ENCODE data around the gene PRUNE2.

The PRUNE2 gene

GRCh38 chr9:76927540-76928240 is 21.8 kb upstream of the PRUNE2 start:
- in situ Hi-C loops (cut with HindIII; ENCODE audit: low sequenced_read_pairs): no loop called here
- no peak for DNase-seq (ENCODE audit: low read depth)
- no peak for TF ChIP-seq CTCF (IDR thresholded peaks at IDR 0.05; ENCODE audit: low read depth, low read length, missing control alignments)
- no peak overlapping the region for H3K4me3 ChIP-seq (ENCODE audit: low read depth, low read length)

- no peak for DNase-seq (ENCODE audit: low read depth)
- TF ChIP-seq CTCF (IDR thresholded peaks at IDR 0.05; ENCODE audit: low read depth, low read length, missing control alignments): no peak
- no peak overlapping the region for H3K4me3 ChIP-seq (ENCODE audit: low read depth, low read length)
- in situ Hi-C loops (cut with HindIII; ENCODE audit: low sequenced_read_pairs): no loop called here
Observed at GRCh38 chr9:76926846-76927245, 20.9 kb upstream of the PRUNE2 start.

GRCh38 chr9:76926324-76926741 is 20.4 kb upstream of the PRUNE2 start:
- peak; percentile 60 for DNase-seq (ENCODE audit: low read depth)
- in situ Hi-C loops (cut with HindIII; ENCODE audit: low sequenced_read_pairs): no loop called here

GRCh38 chr9:76921165-76921564 is 15.3 kb upstream of the PRUNE2 start:
- no peak for TF ChIP-seq CTCF (IDR thresholded peaks at IDR 0.05; ENCODE audit: low read depth, low read length, missing control alignments)
- DNase-seq (ENCODE audit: low read depth): no peak
- in situ Hi-C loops (cut with HindIII; ENCODE audit: low sequenced_read_pairs): no loop called here
- no peak overlapping the region for H3K4me3 ChIP-seq (ENCODE audit: low read depth, low read length)

More at GRCh38 chr9:76926324-76926741, 20.4 kb upstream of the PRUNE2 start:
- no peak for TF ChIP-seq CTCF (IDR thresholded peaks at IDR 0.05; ENCODE audit: low read depth, low read length, missing control alignments)
- H3K4me3 ChIP-seq (ENCODE audit: low read depth, low read length): no peak overlapping the region

GRCh38 chr9:76917299-76917698 is 11.4 kb upstream of the PRUNE2 start:
- in situ Hi-C loops (cut with HindIII; ENCODE audit: low sequenced_read_pairs): no loop called here
- no peak overlapping the region for H3K4me3 ChIP-seq (ENCODE audit: low read depth, low read length)
- TF ChIP-seq CTCF (IDR thresholded peaks at IDR 0.05; ENCODE audit: low read depth, low read length, missing control alignments): no peak
- no peak for DNase-seq (ENCODE audit: low read depth)

- in situ Hi-C loops (cut with HindIII; ENCODE audit: low sequenced_read_pairs): no loop called here
- H3K4me3 ChIP-seq (ENCODE audit: low read depth, low read length): no peak overlapping the region
- no peak for TF ChIP-seq CTCF (IDR thresholded peaks at IDR 0.05; ENCODE audit: low read depth, low read length, missing control alignments)
- DNase-seq (ENCODE audit: low read depth): no peak
Observed at GRCh38 chr9:76916231-76916630, 10.3 kb upstream of the PRUNE2 start.

Measured in astrocyte of the cerebellum (primary cell).